LHCN-M2 (cell line): ENCODE results near the gene TAMALIN. TPM values are rescaled to one million over a fixed set of nuclear protein-coding genes. Genes with fewer than 3 reads are reported as not detected.

Source experiments
- DNase-seq: peaks from one replicate; pipeline ENCODE4 v3.0.0-alpha.2; 2012; ENCODE audit warnings: low read depth
- total RNA-seq: library from RNA; depleted of rRNA; stranded (reverse); fragments of >200 nt; gene quantifications from 2 replicates; pipeline ENCODE4 v1.2.3, GENCODE V29; 2014

TAMALIN gene
- total RNA-seq, 1 experiment from 2014 or later: 4.5 TPM

DNA sequence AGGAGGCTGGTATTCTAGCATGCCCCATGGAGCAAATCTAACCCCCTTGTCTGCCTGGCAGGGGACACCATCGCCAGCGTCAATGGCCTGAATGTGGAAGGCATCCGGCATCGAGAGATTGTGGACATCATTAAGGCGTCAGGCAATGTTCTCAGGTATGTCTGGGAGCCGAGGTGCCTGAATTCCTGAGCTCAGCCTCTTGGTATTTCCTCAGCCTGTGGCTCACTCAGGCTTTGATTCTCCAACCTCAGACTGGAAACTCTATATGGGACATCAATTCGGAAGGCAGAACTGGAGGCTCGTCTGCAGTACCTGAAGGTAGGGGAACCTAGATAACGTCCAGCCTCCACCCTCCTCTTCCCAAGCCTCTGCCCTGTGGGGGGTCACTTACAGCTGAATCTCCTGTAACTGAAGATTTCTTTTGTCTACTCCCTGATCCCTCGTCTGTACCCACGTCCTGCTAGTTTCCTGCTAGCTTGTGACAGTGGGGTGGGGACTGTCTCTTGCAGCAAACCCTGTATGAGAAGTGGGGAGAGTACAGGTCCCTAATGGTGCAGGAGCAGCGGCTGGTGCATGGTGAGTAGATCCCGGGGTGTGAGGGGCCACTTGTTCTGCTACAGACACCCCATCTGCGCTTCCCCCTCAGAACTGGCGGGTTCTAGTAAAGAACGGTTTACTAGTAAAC, 7.0 kb downstream of the TAMALIN start:
- no peak for DNase-seq

GRCh38 chr12:52014567-52015530, 8.1 kb downstream of the TAMALIN start:
- no peak for DNase-seq

DNA sequence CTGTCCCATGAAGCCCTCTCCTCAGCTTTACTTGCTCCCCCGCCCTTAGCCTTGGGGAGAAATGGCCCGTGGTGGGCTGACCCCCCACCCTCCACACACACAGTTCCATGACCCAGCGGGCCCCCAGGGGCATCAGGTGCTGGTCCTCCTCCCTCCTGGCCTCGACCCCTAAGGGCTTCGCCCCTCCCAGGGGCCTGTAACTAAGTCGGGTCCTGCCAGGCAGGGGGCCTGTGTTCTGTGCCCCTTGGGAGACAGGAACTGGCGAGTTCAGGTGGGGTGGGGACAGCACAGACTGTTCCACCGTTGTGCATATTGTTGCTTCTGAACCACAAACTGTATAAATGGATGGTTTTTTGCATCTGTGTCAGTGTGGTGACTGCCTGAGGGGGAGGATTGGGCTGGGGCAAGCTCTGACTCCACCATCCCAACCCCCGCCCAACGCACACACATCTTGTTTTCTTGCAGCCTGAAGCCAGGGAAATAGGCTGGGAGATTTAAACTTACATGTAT, 8.8 kb downstream of the TAMALIN start:
- DNase-seq: no peak

DNA sequence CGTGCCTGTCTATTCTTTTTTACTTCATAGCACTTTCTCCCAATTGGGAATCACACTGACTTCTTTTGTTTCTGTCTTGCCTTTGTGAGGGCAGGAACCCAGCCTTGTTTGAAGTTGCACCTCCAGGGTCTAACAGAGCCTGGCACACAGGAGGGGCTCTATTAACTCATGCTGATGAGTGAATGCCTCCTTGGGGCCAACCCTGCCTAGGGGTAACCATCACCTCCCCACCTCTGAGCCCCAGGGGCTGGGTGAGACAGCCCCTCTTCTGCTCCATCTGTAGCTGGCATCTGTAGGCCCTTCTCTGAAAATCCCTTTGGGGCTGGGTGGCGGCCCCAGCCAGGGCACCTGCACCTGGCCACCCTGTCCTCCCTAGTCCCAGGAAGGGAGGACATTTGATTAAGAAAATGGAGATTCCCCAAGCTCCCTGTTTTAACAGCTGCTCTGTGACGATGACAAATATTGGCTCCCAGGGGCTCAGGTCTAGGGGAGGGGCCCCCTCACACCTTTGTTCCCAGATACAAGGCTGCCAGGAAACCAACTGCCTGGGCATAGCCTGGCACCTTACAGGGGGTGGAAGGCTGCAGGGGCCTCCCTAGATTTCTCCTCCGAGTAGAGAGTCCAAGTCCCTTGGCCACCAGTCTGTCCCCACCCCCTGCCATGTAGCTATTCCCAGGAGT, 11.8 kb downstream of the TAMALIN start:
- DNase-seq: no peak

GRCh38 chr12:52019113-52019770, 12.5 kb downstream of the TAMALIN start:
- DNase-seq: no peak

GRCh38 chr12:52020539-52021336, 14.0 kb downstream of the TAMALIN start:
- DNase-seq: no peak

DNA sequence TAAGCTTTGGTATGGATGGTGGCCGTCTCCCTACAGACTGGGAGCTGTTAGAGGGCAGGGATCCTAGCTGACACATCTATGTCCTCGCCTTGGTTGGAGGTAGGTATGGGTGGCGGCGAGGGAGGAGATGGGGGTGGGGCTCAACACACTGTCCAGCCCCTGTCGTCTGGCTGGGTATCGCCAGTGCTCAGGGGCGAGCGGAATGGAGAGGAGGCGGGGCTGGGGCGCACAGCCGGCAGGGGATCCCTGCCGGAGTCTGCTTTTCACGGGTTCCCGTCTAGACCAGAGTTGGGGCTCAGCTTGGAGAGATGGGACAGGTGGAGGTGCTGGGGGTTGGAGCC, 16.1 kb downstream of the TAMALIN start:
- DNase-seq: no peak

DNA sequence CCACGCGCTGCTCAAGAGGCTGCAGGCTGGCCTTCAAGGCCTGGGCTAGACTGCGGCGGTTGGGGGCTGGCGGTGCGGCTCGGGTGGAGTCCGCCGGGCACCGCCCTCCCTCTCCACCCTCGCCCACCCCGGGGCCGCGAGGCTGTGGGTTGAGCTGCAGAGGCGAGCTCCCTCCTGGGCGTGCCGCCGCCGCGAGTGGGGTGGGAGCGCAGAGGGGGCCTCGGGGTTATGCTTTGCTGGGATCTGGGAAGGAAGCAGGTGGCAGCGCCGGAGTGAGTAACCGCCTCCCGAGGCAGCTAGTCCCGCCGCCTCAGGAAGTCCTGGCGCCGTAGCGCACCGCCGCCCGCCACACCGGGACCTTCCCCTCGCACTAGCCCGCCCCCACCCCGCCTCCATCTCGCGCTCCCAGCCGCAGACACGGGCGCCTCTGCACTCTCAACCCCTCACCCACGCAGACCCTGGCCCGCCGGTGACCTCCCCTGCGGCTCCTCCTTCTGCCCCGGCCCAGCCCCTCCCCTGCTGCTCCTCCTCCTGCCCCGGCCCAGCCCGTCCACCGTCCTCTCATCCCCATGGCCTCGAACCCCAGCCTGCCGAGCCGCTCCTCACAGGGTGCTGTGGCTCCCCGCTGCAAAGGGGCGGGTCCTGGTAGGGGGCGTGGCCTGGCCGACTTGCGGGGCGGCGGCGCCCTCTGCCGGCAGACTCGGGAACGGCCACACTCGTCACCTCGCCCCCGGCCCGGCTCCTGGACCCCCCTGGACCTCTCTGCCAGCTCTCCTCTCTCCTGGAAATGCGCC, 16.6 kb downstream of the TAMALIN start:
- DNase-seq: peak; percentile 46

GRCh38 chr12:52023976-52024688, 17.4 kb downstream of the TAMALIN start:
- no peak for DNase-seq

DNA sequence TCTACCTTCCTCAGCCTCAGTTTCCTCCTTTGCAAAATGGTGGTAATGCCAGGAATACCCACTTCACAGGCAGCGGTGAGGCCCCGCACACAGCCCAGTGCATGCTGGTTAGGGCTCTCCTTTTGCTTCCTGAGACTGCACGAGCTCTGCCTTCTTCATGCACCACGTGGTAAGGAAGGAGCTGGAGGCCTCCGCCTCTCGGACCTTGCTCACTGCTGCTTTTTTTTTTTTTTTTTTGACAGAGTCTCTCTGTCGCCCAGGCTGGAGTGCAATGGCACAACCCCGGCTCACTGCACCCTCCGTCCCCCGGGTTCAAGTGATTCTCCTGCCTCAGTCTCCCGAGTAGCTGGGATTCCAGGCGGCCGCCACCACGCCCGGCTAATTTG, 18.1 kb downstream of the TAMALIN start:
- no peak for DNase-seq

DNA sequence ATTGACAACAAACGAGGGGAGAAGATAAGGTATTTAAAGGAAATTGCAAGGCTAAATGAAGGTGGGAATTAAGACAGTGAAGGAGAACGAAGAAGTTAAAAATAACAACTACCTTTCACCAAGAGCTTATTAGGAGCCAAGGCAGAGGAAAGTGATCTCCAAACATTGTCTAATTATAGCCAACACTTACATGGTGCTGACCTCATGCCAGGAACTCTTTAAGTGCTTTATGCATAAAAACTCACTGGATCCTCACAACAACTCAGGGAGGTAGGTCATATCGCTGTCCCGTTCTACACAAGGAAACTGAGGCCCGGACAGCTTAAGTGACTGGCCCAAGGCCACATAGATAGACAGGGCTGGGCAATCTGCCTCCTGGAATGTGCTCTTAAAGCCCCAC, 19.5 kb downstream of the TAMALIN start:
- DNase-seq: no peak

- no peak for DNase-seq
Observed at GRCh38 chr12:52027085-52027843, 20.5 kb downstream of the TAMALIN start.

DNA sequence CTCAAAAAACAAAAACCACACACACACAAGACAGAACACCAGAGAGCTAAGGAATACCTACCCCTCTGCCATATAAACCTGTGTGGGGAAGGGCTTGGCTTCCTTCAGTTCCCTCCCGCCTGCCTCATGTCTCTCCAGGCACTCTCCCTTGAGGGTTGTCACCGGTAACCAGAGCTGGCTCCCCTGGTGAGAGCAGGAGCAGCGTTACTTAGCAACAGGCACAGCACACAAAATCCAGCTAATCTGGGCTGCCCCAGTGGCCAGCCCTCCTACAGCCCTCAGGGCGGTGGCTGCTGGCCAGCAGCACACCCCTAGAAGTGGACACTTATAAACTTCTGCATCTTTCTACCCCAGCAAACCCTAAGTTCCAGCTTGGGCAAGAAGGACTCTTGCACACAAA, 22.9 kb downstream of the TAMALIN start:
- DNase-seq: peak; percentile 65

DNA sequence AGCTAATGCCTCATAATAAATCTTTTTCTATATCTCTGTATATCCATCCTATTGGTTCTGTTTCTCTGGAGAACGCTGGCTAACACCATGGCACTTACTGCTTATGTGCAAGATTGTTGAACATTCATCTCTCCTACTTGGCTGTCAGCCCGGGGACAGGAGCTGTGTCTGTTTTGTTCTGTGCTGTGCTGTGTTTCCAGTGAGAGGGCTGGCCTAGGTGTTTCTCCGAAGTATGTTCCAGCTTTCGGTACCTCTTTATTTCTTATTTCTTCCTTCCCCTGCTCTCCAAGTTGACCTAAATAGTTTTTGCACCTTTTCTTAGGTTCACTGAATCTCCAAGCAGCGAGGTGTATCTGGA, 25.7 kb downstream of the TAMALIN start:
- DNase-seq: no peak

- peak; percentile 86 for DNase-seq
Observed at GRCh38 chr12:52032804-52033445, 26.2 kb downstream of the TAMALIN start.

DNA sequence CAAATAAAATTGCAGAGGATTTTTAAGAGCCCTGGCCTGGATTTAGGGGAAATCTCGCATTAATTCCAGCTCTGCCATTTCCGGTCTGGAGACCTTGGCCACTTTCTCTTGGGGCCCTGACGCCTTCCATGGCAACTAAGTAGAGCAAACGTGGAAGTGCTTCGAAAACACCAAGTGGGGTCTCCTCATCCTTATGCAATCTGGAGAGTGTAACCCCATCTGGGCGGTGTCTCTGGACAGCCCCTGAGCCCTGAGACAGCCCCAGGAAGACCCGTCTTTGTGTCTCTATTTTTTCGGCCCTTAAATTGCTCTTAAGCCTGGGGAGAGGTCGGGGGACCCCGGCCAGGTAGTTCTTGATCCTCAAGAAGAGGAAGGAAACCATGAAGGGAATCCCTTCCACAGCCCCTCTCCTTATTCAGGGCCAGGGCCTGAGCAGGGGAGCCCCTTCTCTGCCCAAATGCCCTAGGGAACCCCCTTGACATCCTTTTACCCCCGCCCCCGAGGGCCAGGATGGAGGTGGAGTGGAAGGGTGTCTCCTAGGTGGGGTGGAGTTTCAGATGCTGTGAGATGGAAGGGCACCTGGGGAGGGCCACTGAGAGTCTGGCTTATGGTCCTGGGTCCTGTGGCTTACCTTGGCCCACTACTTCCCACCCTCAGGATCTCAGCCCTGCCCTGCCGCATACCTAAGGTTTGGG, 26.8 kb downstream of the TAMALIN start:
- DNase-seq: no peak

DNA sequence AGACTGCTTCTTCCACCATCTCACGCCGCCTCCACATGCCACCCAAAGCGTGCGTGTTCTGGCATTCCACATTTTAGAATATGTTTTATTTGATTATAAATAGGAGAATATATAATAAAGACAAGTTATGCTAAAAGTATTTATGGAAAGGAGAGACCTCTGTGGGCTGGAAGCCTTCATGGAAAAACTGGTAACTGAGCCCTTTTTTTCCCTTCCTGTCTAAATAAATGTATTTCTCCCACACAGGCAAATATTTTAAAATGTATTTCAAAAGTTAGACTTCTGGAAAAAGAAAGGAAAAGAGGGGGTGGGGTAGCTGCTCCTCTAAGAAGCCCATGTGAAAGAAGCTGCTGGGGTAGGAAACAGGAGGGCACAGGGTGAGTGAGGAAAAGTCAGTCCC, 28.4 kb downstream of the TAMALIN start:
- no peak for DNase-seq
